Measurements from ENCODE around the gene STAG3.
"Not testable (repeated sequence)": the region's sequence is repeated elsewhere in the genome, so short reads cannot be mapped to it uniquely, and the experiment has no call there.

The STAG3 gene

DNA sequence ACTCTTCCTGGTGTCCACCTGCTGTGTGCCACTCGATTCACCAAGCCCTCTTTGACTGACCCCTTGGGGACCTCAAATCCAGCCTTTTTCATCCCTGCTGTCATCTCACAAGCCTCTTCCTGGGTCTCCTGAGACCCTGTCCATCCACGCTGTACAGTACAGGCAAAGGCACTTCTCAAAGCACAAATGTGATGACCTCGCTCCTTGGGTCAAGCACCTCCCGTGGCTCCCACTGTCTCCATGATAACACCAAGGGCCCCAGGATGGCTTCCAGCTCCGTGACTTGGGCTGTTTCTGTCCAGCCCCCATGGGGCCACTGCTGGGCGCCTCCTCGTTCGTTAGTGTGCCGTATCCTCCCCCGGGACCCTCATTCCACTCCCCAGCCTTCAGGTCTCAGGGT, 70.8 kb downstream of the STAG3 start:
- DNase-seq, result no peak

DNA sequence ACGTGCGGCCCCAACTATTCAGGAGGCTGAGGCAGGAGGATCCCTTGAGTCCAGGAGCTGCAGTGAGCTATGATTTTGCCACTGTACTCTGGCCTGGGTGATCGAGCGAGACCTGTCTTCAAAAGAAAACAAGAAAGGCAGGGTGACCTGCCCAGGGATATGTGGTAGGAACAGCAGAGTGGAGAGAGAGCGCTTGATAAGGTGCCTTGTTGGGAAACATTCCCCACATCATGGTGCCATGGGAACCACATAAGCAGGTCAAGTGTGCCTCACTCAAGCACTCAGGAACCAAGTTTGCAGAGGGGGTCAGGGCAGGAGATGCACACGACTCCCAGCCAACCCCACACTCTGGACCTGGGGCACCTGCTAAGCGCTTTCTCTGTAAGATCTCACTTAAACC, 79.3 kb downstream of the STAG3 start:
- DNase-seq, result no peak

DNA sequence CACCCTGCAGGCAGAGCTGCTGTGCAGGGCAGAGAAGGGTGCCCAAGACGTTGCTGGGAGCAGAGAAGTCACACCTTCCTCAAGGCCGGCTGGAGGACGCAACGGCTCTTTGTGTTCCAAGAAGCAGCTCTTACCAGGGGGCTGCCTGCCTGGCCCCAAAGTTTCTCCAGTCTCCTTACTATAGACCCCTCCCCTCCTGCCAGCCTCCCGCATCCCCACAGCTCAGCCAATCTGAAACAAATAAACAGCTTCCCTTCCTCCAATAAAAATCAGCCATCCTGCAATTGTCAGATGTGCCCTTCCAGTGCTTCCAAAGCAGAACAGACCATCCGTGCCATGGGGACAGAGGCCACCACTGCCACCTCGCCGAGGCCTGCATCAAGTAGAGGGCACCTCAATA, 82.3 kb downstream of the STAG3 start:
- not testable (repeated sequence) for DNase-seq

DNA sequence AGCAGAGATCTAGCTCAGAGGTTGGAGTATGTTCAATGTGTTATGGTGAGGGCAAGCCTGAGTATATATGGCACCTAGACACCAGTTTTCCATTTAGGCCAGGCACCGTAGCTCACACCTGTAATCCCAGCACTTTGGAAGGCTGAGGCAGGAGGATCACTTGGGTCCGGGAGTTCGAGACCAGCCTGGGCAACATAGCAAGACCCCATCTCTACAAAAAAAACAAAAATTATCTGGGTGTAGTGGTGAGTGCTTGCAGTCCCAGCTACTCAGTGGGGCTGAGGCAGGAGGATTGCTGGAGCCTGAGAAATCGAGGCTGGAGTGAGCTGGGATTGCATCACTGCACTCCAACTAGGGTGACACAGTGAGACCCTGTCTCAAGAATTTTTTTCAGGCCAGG, 85.2 kb downstream of the STAG3 start:
- DNase-seq, result not testable (repeated sequence)

All from NCI-H446 treated with DMSO at 0.1 percent for 48 hours (cell line).